ENCODE results near the gene RPS6KA2. TPM values are rescaled to one million over a fixed set of nuclear protein-coding genes. Genes with fewer than 3 reads are reported as not detected.
"Not testable (repeated sequence)": the region's sequence is repeated elsewhere in the genome, so short reads cannot be mapped to it uniquely, and the experiment has no call there.

The RPS6KA2 gene
- total RNA-seq, 2 donors from 2014 or later, result 2.9 to 4.0 TPM

DNA sequence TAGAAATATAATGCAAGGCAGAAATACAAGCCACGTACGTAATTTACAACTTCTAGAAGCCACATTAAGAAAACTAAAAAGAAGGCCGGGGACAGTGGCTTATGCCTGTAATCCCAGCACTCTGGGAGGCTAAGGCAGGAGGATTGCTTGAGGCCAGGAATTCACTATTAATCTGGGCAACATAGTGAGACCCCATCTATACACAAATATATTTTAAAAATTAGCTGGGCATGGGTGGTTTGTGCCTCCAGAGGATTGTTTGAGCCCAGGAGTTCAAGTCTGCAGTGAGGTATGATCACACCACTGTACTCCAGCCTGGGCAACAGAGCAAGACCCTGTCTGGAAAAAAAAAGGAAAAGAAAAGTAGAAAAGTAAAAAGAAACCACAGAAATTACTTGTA, 256.6 kb downstream of the RPS6KA2 start:
- no peak overlapping the region for H3K27ac Mint-ChIP-seq
- H3K9me3 Mint-ChIP-seq, result no peaks in the 10 kb centered on the region
- no peaks in the 10 kb centered on the region for H3K36me3 Mint-ChIP-seq
- no peak for DNase-seq (ENCODE audit: low spot score in 2 of 2)
- no peak for ATAC-seq

DNA sequence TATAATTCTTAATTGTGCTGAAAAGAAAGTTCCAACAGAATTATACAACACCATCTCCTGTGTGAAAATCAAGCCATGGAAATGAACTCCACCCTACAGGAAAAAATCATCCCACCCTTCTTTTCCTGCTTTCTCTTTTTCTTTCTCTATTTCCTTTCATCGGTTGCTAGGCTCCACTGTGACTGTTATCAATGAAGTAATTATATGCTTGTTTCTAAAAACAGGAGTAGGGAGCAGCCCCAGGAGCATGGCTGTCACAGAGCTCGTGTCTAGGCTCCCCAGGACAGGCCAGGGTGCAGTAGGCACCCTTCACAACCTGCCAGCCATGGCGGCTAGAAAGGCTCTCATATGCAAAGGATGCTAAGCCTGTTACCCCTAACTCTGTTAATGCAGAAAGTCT, 257.3 kb downstream of the RPS6KA2 start:
- ATAC-seq, result no peak
- DNase-seq (ENCODE audit: low spot score in 2 of 2), result no peak
- no peaks in the 10 kb centered on the region for H3K36me3 Mint-ChIP-seq
- H3K9me3 Mint-ChIP-seq, result no peaks in the 10 kb centered on the region
- no peak overlapping the region for H3K27ac Mint-ChIP-seq

DNA sequence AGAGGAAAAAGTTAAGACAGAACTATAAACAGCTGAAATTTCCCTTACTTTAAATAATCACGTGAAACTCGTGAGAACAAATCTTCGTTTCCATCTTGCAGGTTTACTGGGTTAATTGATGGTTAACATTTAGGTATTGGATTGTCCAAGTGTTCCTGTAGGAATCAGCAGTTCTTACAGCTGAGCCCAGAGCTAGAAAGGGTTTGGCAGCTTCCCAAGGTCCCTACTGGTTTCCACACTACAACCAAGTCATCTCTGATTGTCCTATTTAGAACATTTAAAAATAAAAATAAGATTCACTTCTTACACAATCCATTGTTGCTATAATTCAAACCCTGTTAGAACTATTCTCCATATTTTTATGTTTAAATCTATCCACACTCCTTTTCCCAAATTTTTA, 260.1 kb downstream of the RPS6KA2 start:
- no peak overlapping the region for H3K27ac Mint-ChIP-seq
- ATAC-seq (no peak), DNase-seq (ENCODE audit: low spot score in 2 of 2) (no peak)
- H3K36me3 Mint-ChIP-seq, result peaks cover 0 to 4% of the 10 kb centered on the region in 2 donors
- no peaks in the 10 kb centered on the region for H3K9me3 Mint-ChIP-seq

DNA sequence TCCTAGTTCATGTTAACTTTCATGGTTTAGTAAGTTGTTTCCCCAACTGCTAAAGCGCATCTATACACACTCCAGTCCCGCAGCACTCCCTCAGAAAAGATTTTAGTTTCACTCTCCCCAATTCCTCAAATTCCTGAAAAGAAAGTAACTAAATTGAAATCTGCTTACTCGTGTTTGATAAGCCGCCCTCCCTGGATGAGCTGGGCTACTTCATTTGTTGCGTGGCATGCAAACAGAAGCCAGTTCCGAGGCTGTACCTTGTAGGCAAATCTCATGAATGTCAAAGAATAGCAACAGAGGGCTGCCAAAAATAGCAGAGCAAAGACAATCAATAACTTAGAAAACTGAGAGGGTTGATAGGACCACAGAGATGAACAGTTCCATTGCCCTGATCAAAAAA, 261.2 kb downstream of the RPS6KA2 start:
- no peak for ATAC-seq
- Mint-ChIP-seq H3K9me3 (no peaks in the 10 kb centered on the region), H3K27ac (no peak overlapping the region), H3K36me3 (peaks cover 0 to 4% of the 10 kb centered on the region in 2 donors)
- DNase-seq (ENCODE audit: low spot score in 2 of 2), result no peak

DNA sequence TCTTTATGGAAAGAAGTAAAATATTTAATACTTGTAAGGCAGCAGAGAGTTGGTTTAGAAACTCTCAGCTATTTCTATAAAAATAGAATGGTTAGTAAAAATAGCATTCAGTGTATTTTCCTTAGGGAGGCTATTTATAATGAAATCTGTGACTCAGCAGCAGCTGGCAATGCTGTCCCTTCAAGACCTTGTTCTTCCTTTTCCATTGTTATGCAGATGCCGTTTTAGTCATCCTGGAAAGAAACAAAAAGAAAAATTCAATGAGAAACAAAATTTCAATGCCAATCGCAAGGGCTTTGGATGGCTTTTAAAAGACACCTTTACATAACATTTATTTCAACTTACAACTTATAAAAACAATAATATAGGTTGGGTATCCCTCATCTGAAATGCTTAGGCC, 261.8 kb downstream of the RPS6KA2 start:
- Mint-ChIP-seq H3K27ac (no peak overlapping the region), H3K9me3 (no peaks in the 10 kb centered on the region), H3K36me3 (peaks cover 0 to 4% of the 10 kb centered on the region in 2 donors)
- no peak for DNase-seq (ENCODE audit: low spot score in 2 of 2)
- ATAC-seq, result no peak

- H3K27ac Mint-ChIP-seq, result no peak overlapping the region
- ATAC-seq (no peak), DNase-seq (ENCODE audit: low spot score in 2 of 2) (no peak)
- peaks cover 0 to 4% of the 10 kb centered on the region in 2 donors for H3K36me3 Mint-ChIP-seq
- no peaks in the 10 kb centered on the region for H3K9me3 Mint-ChIP-seq
These were observed 262.6 kb downstream of the RPS6KA2 start for GRCh38 chr6:166364456-166364855.

DNA sequence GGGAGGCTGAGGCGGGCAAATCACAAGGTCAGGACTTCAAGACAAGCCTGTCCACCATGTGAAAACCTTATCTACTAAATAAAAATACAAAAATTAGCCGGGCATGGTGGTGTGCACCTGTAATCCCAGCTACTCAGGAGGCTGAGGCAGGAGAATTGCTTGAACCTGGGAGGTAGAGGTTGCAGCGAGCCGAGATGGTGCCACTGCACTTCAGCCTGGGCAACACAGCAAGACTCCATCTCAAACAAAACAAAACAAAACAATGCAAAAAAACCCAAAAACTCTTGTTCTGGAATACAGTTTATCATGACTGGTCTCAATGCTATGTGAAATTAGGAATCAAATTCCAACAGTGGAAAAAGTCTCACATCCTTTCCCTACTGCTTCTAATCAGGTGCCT, 264.6 kb downstream of the RPS6KA2 start:
- not testable (repeated sequence) for H3K36me3 Mint-ChIP-seq; H3K9me3 Mint-ChIP-seq; ATAC-seq; H3K27ac Mint-ChIP-seq; DNase-seq (ENCODE audit: low spot score in 2 of 2)

GRCh38 chr6:166361077-166361429, 266.0 kb downstream of the RPS6KA2 start:
- peaks cover 0 to 4% of the 10 kb centered on the region in 2 donors for H3K36me3 Mint-ChIP-seq
- DNase-seq (ENCODE audit: low spot score in 2 of 2) (no peak), ATAC-seq (no peak)
- no peak overlapping the region for H3K27ac Mint-ChIP-seq
- no peaks in the 10 kb centered on the region for H3K9me3 Mint-ChIP-seq

GRCh38 chr6:166360243-166361076, 266.6 kb downstream of the RPS6KA2 start:
- H3K36me3 Mint-ChIP-seq, result peaks cover 0 to 4% of the 10 kb centered on the region in 2 donors
- ATAC-seq (no peak), DNase-seq (ENCODE audit: low spot score in 2 of 2) (no peak)
- H3K27ac Mint-ChIP-seq, result no peak overlapping the region
- no peaks in the 10 kb centered on the region for H3K9me3 Mint-ChIP-seq

Other genes with a start within 250 kb of the RPS6KA2 start
- gene MPC1, start 244.3 kb downstream of the RPS6KA2 start, total RNA-seq, result 10 to 100 TPM; 11.9 to 22.9 TPM
- 1 to 10 TPM in 1 of 2 donors, under 1 TPM in 1; 0.52 to 1.2 TPM for gene RAMACL, start 40.6 kb downstream of the RPS6KA2 start, total RNA-seq